GM23338 (cell line): ENCODE results near the gene KIF6. TPM values are rescaled to one million over a fixed set of nuclear protein-coding genes. Genes with fewer than 3 reads are reported as not detected.

Source experiments
- ATAC-seq: fragments of 200-7000 bp; cut with Tn5 transposase; 3 replicates; pipeline ENCODE4 v1.9.1; 2020
- DNase-seq: peaks from one replicate; pipeline ENCODE4 v3.0.0-alpha.2; 2015; ENCODE audit warnings: low spot score
- H2AFZ ChIP-seq: fragments of 200-600 bp; sonication (generic); 2 replicates; pipeline ENCODE4 v1.8.0; 2016; ENCODE audit warnings: antibody characterized with exemption, mild to moderate bottlenecking, moderate library complexity
- H3F3A ChIP-seq: fragments of 200-600 bp; sonication (generic); replicated peaks from 2 replicates; pipeline ENCODE4 v1.8.0; 2017; ENCODE audit warnings: antibody characterized with exemption, mixed run types, low read depth
- H3K27ac ChIP-seq: fragments of 200-600 bp; sonication (generic); 2 replicates; pipeline ENCODE4 v1.6.1; 2016; ENCODE audit warnings: low read depth
- H3K27me3 ChIP-seq: fragments of 200-600 bp; sonication (generic); 2 replicates; pipeline ENCODE4 v1.8.0; 2016; ENCODE audit warnings: mild to moderate bottlenecking, mixed run types, moderate library complexity; ENCODE audit not compliant: insufficient read depth
- H3K36me3 ChIP-seq: fragments of 200-600 bp; sonication (generic); 2 replicates; pipeline ENCODE4 v1.8.0; 2016; ENCODE audit warnings: mild to moderate bottlenecking; ENCODE audit not compliant: insufficient read depth
- H3K4me1 ChIP-seq: fragments of 200-600 bp; sonication (generic); 2 replicates; pipeline ENCODE4 v1.8.0; 2016; ENCODE audit warnings: mild to moderate bottlenecking, moderate library complexity; ENCODE audit not compliant: insufficient read depth
- H3K4me2 ChIP-seq: fragments of 200-600 bp; sonication (generic); 2 replicates; pipeline ENCODE4 v1.7.1; 2017; ENCODE audit warnings: mixed run types
- H3K4me3 ChIP-seq: fragments of 200-600 bp; sonication (generic); 2 replicates; pipeline ENCODE4 v1.6.1; 2016; ENCODE audit warnings: mixed run types
- H3K79me2 ChIP-seq: fragments of 200-600 bp; sonication (generic); replicated peaks from 2 replicates; pipeline ENCODE4 v1.8.0; 2017; ENCODE audit warnings: mild to moderate bottlenecking; ENCODE audit not compliant: insufficient read depth
- H3K9me2 ChIP-seq: fragments of 200-600 bp; sonication (generic); 2 replicates; pipeline ENCODE4 v1.8.0; 2017; ENCODE audit not compliant: insufficient read depth
- H4K20me1 ChIP-seq: fragments of 200-600 bp; sonication (generic); replicated peaks from 2 replicates; pipeline ENCODE4 v1.8.0; 2017; ENCODE audit warnings: mild to moderate bottlenecking; ENCODE audit not compliant: insufficient read depth
- H3K27ac Mint-ChIP-seq: 2 replicates; pipeline ENCODE4 v1.8.0; 2020; ENCODE audit warnings: inconsistent platforms, mild to moderate bottlenecking, moderate library complexity, mixed read lengths
- H3K27me3 Mint-ChIP-seq: 3 replicates; pipeline ENCODE4 v1.8.0; 2022; ENCODE audit warnings: low read depth, mild to moderate bottlenecking, moderate library complexity, mixed read lengths, inconsistent platforms; ENCODE audit not compliant: insufficient read depth, poor library complexity
- H3K36me3 Mint-ChIP-seq: 3 replicates; pipeline ENCODE4 v1.8.0; 2021; ENCODE audit warnings: low read depth, mild to moderate bottlenecking, inconsistent platforms, moderate library complexity, mixed read lengths
- H3K4me1 Mint-ChIP-seq: 3 replicates; pipeline ENCODE4 v1.8.0; 2020; ENCODE audit warnings: mild to moderate bottlenecking, inconsistent platforms, mixed read lengths
- H3K4me3 Mint-ChIP-seq: 3 replicates; pipeline ENCODE4 v1.8.0; 2021; ENCODE audit warnings: moderate library complexity, mild to moderate bottlenecking, inconsistent platforms, mixed read lengths
- H3K9me3 Mint-ChIP-seq: 3 replicates; pipeline ENCODE4 v1.8.0; 2020; ENCODE audit warnings: moderate library complexity, mild to moderate bottlenecking, inconsistent platforms, mixed read lengths
- CREB1 ChIP-seq: fragments of 250-450 bp; sonication (Bioruptor Pico); IDR thresholded peaks from 2 replicates; pipeline ENCODE4 v1.5.0; 2020; ENCODE audit warnings: low read depth, mild to moderate bottlenecking, moderate library complexity
- STAT1 ChIP-seq: IDR thresholded peaks from one replicate; pipeline ENCODE4 v1.6.1; 2016; ENCODE audit warnings: antibody characterized with exemption; ENCODE audit not compliant: unreplicated experiment
- ZNF331 ChIP-seq: fragments of 250-450 bp; sonication (Bioruptor Pico); IDR thresholded peaks from 2 replicates; pipeline ENCODE4 v1.5.0; 2020; ENCODE audit warnings: low read depth, mild to moderate bottlenecking, moderate library complexity
- polyA plus RNA-seq: library from polyadenylated mRNA; unstranded; fragments of >200 nt; fragmentation: Nextera tagmentation; extraction: Ambion mirVana; gene quantifications from 2 replicates; pipeline ENCODE4 v1.2.1, GENCODE V29; 2016
- total RNA-seq: library from RNA; depleted of rRNA; stranded (reverse); fragments of >200 nt; shearing (Covaris generic); gene quantifications from 2 replicates; pipeline ENCODE4 v1.2.3, GENCODE V29; 2014
- TF ChIP-seq, protein P1 (sequence below): fragments of 250-450 bp; sonication (Bioruptor Pico); IDR thresholded peaks from 2 replicates; pipeline ENCODE4 v1.5.0; 2020; ENCODE audit warnings: mild to moderate bottlenecking, moderate library complexity
- TF ChIP-seq, protein P2 (sequence below), 2 experiments: fragments of 200-600 bp in 1 of 2; sonication (generic) in 1 of 2; conservative IDR thresholded peaks; 2 replicates each; pipeline versions ENCODE4 v1.5.1 to v1.6.1; 2016 to 2017; ENCODE audit warnings: antibody characterized with exemption in 2 of 2, low read depth in 2 of 2, mild to moderate bottlenecking in 2 of 2, moderate library complexity in 1 of 2

KIF6 gene
- total and polyA plus RNA-seq, 2 experiments from 2014 or later: 0.87 to 1.7 TPM

DNA sequence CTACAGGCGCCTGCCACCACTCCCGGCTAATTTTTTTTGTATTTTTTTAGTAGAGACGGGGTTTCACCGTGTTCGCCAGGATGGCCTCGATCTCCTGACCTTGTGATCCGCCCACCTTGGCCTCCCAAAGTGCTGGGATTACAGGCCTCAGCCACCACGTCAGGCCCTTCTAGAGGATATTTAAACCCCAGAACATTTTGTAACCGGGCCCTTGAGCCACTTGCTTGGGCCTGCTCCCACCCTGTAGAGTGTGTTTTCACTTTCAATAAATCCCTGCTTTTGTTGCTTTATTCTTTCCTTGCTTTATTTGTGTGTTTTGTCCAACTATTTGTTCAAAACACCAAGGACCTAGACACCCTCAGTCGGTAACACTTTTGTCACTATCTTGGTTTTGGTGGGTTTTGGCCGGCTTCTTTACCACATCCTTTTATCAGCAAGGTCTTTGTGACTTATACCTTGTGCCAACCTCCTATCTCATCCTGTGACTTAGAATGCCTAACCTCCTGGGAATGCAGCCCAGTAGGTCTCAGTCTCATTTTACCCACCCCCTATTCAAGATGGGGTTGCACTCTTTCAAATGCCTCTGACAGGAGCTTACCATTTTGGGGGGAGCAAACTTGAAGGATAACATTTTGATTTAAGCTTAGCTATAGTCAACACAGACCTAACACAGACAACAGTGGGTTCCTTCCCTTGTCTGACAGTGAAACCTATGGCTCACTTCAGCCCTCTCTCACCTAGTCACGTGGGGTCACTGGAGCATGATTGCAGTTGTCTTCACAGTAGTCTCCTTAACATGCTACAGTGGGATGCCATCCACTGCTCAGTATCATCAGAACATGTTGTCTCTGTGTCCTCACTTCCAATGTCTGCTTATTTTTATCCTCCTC is 27.9 kb upstream of the KIF6 start:
- TF ChIP-seq STAT1 (no peak), CREB1 (CRISPR knock-in tag) (no peak), ZNF331 (CRISPR knock-in tag) (no peak)
- TF ChIP-seq, protein P1, sequence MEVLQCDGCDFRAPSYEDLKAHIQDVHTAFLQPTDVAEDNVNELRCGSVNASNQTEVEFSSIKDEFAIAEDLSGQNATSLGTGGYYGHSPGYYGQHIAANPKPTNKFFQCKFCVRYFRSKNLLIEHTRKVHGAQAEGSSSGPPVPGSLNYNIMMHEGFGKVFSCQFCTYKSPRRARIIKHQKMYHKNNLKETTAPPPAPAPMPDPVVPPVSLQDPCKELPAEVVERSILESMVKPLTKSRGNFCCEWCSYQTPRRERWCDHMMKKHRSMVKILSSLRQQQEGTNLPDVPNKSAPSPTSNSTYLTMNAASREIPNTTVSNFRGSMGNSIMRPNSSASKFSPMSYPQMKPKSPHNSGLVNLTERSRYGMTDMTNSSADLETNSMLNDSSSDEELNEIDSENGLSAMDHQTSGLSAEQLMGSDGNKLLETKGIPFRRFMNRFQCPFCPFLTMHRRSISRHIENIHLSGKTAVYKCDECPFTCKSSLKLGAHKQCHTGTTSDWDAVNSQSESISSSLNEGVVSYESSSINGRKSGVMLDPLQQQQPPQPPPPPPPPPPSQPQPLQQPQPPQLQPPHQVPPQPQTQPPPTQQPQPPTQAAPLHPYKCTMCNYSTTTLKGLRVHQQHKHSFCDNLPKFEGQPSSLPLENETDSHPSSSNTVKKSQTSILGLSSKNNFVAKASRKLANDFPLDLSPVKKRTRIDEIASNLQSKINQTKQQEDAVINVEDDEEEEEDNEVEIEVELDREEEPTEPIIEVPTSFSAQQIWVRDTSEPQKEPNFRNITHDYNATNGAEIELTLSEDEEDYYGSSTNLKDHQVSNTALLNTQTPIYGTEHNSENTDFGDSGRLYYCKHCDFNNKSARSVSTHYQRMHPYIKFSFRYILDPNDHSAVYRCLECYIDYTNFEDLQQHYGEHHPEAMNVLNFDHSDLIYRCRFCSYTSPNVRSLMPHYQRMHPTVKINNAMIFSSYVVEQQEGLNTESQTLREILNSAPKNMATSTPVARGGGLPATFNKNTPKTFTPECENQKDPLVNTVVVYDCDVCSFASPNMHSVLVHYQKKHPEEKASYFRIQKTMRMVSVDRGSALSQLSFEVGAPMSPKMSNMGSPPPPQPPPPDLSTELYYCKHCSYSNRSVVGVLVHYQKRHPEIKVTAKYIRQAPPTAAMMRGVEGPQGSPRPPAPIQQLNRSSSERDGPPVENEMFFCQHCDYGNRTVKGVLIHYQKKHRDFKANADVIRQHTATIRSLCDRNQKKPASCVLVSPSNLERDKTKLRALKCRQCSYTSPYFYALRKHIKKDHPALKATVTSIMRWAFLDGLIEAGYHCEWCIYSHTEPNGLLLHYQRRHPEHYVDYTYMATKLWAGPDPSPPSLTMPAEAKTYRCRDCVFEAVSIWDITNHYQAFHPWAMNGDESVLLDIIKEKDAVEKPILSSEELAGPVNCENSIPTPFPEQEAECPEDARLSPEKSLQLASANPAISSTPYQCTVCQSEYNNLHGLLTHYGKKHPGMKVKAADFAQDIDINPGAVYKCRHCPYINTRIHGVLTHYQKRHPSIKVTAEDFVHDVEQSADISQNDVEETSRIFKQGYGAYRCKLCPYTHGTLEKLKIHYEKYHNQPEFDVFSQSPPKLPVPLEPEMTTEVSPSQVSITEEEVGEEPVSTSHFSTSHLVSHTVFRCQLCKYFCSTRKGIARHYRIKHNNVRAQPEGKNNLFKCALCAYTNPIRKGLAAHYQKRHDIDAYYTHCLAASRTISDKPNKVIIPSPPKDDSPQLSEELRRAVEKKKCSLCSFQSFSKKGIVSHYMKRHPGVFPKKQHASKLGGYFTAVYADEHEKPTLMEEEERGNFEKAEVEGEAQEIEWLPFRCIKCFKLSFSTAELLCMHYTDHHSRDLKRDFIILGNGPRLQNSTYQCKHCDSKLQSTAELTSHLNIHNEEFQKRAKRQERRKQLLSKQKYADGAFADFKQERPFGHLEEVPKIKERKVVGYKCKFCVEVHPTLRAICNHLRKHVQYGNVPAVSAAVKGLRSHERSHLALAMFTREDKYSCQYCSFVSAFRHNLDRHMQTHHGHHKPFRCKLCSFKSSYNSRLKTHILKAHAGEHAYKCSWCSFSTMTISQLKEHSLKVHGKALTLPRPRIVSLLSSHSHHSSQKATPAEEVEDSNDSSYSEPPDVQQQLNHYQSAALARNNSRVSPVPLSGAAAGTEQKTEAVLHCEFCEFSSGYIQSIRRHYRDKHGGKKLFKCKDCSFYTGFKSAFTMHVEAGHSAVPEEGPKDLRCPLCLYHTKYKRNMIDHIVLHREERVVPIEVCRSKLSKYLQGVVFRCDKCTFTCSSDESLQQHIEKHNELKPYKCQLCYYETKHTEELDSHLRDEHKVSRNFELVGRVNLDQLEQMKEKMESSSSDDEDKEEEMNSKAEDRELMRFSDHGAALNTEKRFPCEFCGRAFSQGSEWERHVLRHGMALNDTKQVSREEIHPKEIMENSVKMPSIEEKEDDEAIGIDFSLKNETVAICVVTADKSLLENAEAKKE (CRISPR knock-in tag): no peak
- TF ChIP-seq, protein P2, sequence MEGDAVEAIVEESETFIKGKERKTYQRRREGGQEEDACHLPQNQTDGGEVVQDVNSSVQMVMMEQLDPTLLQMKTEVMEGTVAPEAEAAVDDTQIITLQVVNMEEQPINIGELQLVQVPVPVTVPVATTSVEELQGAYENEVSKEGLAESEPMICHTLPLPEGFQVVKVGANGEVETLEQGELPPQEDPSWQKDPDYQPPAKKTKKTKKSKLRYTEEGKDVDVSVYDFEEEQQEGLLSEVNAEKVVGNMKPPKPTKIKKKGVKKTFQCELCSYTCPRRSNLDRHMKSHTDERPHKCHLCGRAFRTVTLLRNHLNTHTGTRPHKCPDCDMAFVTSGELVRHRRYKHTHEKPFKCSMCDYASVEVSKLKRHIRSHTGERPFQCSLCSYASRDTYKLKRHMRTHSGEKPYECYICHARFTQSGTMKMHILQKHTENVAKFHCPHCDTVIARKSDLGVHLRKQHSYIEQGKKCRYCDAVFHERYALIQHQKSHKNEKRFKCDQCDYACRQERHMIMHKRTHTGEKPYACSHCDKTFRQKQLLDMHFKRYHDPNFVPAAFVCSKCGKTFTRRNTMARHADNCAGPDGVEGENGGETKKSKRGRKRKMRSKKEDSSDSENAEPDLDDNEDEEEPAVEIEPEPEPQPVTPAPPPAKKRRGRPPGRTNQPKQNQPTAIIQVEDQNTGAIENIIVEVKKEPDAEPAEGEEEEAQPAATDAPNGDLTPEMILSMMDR (conservative IDR thresholded peaks at IDR 0.05; ENCODE audit: low read depth in 2 of 2): no peak
- no peak overlapping the region for H2AFZ ChIP-seq
- no peak for DNase-seq
- no peak overlapping the region for H3K4me3 Mint-ChIP-seq
- no peak overlapping the region for H3K4me3 ChIP-seq
- ATAC-seq: no peak
- no peaks in the 10 kb centered on the region for H3K27me3 ChIP-seq
- H3K36me3 Mint-ChIP-seq: no peaks in the 10 kb centered on the region
- no peak overlapping the region for H3K27ac ChIP-seq
- no peaks in the 10 kb centered on the region for H3K79me2 ChIP-seq
- H4K20me1 ChIP-seq: no peaks in the 10 kb centered on the region
- H3K4me1 ChIP-seq: no peaks in the 10 kb centered on the region
- no peaks in the 10 kb centered on the region for H3K9me3 Mint-ChIP-seq
- no peaks in the 10 kb centered on the region; the same call in 2 of the 3 replicates for H3K4me1 Mint-ChIP-seq
- H3K27me3 Mint-ChIP-seq: no peaks in the 10 kb centered on the region
- H3K36me3 ChIP-seq: no peaks in the 10 kb centered on the region
- no peak overlapping the region for H3K27ac Mint-ChIP-seq
- no peaks in the 10 kb centered on the region for H3F3A ChIP-seq
- H3K9me2 ChIP-seq: peaks cover 10% of the 10 kb centered on the region; the same call in 1 of the 2 replicates
- H3K4me2 ChIP-seq: no peak overlapping the region
